LNCAP (cell line): ENCODE measurements around the gene HLA-DPA1.

Experiments
- CTCF ChIP-seq: fragments of 450-650 bp; IDR thresholded peaks from 2 replicates; pipeline ENCODE4 v1.5.1; 2017; ENCODE audit warnings: mild to moderate bottlenecking

HLA-DPA1 gene

GRCh38 chr6:33088258-33088930 is 14.9 kb upstream of the HLA-DPA1 start:
- TF ChIP-seq CTCF, result no peak

- no peak for TF ChIP-seq CTCF
Measured at GRCh38 chr6:33085627-33086026, 12.2 kb upstream of the HLA-DPA1 start.

- peak; percentile 38; the same call in 1 of the 2 replicates for TF ChIP-seq CTCF
Measured at GRCh38 chr6:33082702-33083101, 9.3 kb upstream of the HLA-DPA1 start.

- TF ChIP-seq CTCF, result no peak
Measured at GRCh38 chr6:33081098-33081824, 7.8 kb upstream of the HLA-DPA1 start.

- no peak for TF ChIP-seq CTCF
Measured at GRCh38 chr6:33080127-33081089, 7.0 kb upstream of the HLA-DPA1 start.

- no peak for TF ChIP-seq CTCF
Measured at GRCh38 chr6:33079580-33079979, 6.1 kb upstream of the HLA-DPA1 start.

GRCh38 chr6:33078919-33079521 is 5.6 kb upstream of the HLA-DPA1 start:
- TF ChIP-seq CTCF, result no peak
